CD14-positive monocyte (primary cell): ENCODE data around the gene SLC25A23. TPM values are rescaled to one million over a fixed set of nuclear protein-coding genes. Genes with fewer than 3 reads are reported as not detected.

Experiments used
- DNase-seq, 3 donors: peaks; one replicate each; pipeline ENCODE4 v3.0.0-alpha.2; 2011 to 2022
- H2AFZ ChIP-seq: 2 replicates; pipeline ENCODE4 v1.6.0; 2012; ENCODE audit warnings: mild to moderate bottlenecking, low read depth, low read length, inconsistent platforms; ENCODE audit not compliant: insufficient read depth, poor library complexity, severe bottlenecking
- H3K27ac ChIP-seq, 2 donors: 1 replicate in 1 of 2; 2 replicates in 1 of 2; pipeline ENCODE4 v1.5.1; 2012 to 2013; ENCODE audit warnings: low read length in 2 of 2, control low read depth in 1 of 2, inconsistent platforms in 1 of 2, low read depth in 1 of 2, mild to moderate bottlenecking in 1 of 2
- H3K27me3 ChIP-seq, 2 donors: one replicate each; pipeline versions ENCODE4 v1.6.0 to v1.6.1; 2011 to 2013; ENCODE audit warnings: low read length in 2 of 2; ENCODE audit not compliant: control insufficient read depth in 2 of 2, insufficient read depth in 2 of 2
- H3K36me3 ChIP-seq, 2 donors: replicated peaks in 1 of 2; 1 replicate in 1 of 2; 2 replicates in 1 of 2; pipeline versions ENCODE4 v1.5.1 to v1.6.1; 2012 to 2013; ENCODE audit warnings: low read length in 2 of 2, control low read depth in 1 of 2, inconsistent platforms in 1 of 2, mild to moderate bottlenecking in 1 of 2; ENCODE audit not compliant: insufficient read depth in 2 of 2, control insufficient read depth in 1 of 2
- H3K4me1 ChIP-seq, 2 donors: 1 replicate in 1 of 2; 2 replicates in 1 of 2; pipeline versions ENCODE4 v1.5.1 to v1.6.1; 2012 to 2013; ENCODE audit warnings: low read length in 2 of 2, control low read depth in 1 of 2, inconsistent platforms in 1 of 2, mild to moderate bottlenecking in 1 of 2, moderate library complexity in 1 of 2; ENCODE audit not compliant: insufficient read depth in 2 of 2, control insufficient read depth in 1 of 2
- H3K4me2 ChIP-seq: replicated peaks from 2 replicates; pipeline ENCODE3; 2012; ENCODE audit warnings: low read length, moderate library complexity, mild to moderate bottlenecking; ENCODE audit not compliant: poor library complexity, severe bottlenecking; ENCODE audit errors: extremely low read depth
- H3K4me3 ChIP-seq, 3 experiments: fragments of 200-600 bp in 1 of 3; sonication (generic) in 1 of 3; replicated peaks in 1 of 3; 1 replicate in 2 of 3; 2 replicates in 1 of 3; pipeline ENCODE4 v1.5.1; 2011 to 2013; ENCODE audit warnings: low read length in 3 of 3, mild to moderate bottlenecking in 3 of 3, control low read depth in 2 of 3, low read depth in 2 of 3, inconsistent platforms in 1 of 3, moderate library complexity in 1 of 3
- H3K79me2 ChIP-seq: 2 replicates; pipeline ENCODE4 v1.6.0; 2012; ENCODE audit warnings: mild to moderate bottlenecking, control low read depth, inconsistent platforms, low read length, moderate library complexity; ENCODE audit not compliant: insufficient read depth
- H3K9ac ChIP-seq: 2 replicates; pipeline ENCODE4 v1.6.0; 2017; ENCODE audit warnings: low read length, mild to moderate bottlenecking; ENCODE audit not compliant: insufficient read depth, poor library complexity, severe bottlenecking
- H3K9me3 ChIP-seq, 2 donors: replicated peaks in 1 of 2; 1 replicate in 1 of 2; 2 replicates in 1 of 2; pipeline versions ENCODE4 v1.5.1 to v1.6.1; 2012 to 2013; ENCODE audit warnings: low read length in 2 of 2, control low read depth in 1 of 2; ENCODE audit not compliant: control insufficient read depth in 1 of 2, insufficient read depth in 1 of 2
- H4K20me1 ChIP-seq: 2 replicates; pipeline ENCODE4 v1.6.0; 2012; ENCODE audit warnings: mild to moderate bottlenecking, low read length, control low read depth, moderate library complexity; ENCODE audit not compliant: insufficient read depth
- H3K27ac Mint-ChIP-seq, 7 donors: one replicate each; pipeline ENCODE4 v1.8.0; 2020; ENCODE audit warnings: mild to moderate bottlenecking in 7 of 7, mixed read lengths in 7 of 7, moderate library complexity in 6 of 7, inconsistent platforms in 2 of 7
- H3K27me3 Mint-ChIP-seq, 3 donors: one replicate each; pipeline ENCODE4 v1.8.0; 2021 to 2022; ENCODE audit warnings: low read depth in 3 of 3, mild to moderate bottlenecking in 3 of 3, mixed read lengths in 3 of 3, moderate library complexity in 3 of 3, inconsistent platforms in 1 of 3
- H3K36me3 Mint-ChIP-seq, 2 donors: one replicate each; pipeline ENCODE4 v1.8.0; 2020; ENCODE audit warnings: mixed read lengths in 2 of 2, inconsistent platforms in 1 of 2, mild to moderate bottlenecking in 1 of 2
- H3K4me1 Mint-ChIP-seq: one replicate; pipeline ENCODE4 v1.8.0; 2020; ENCODE audit warnings: mild to moderate bottlenecking, mixed read lengths
- H3K4me3 Mint-ChIP-seq, 2 donors: one replicate each; pipeline ENCODE4 v1.8.0; 2020; ENCODE audit warnings: mild to moderate bottlenecking in 2 of 2, mixed read lengths in 2 of 2, moderate library complexity in 1 of 2
- H3K9me3 Mint-ChIP-seq, 7 donors: one replicate each; pipeline ENCODE4 v1.8.0; 2020 to 2022; ENCODE audit warnings: mixed read lengths in 7 of 7, mild to moderate bottlenecking in 6 of 7, moderate library complexity in 6 of 7, inconsistent platforms in 2 of 7
- WGBS: methylation state at CpG from one replicate; pipeline ENCODE4 v1.1.5; 2013; ENCODE audit warnings: missing lambda C conversion rate; ENCODE audit not compliant: insufficient coverage; 5-methylcytosine and 5-hydroxymethylcytosine counted together
- intact Hi-C, 2 donors: fragments of 100-400 bp; cut with micrococcal nuclease; formaldehyde crosslinking; loops; one replicate each; pipeline versions ENCODE4 v1.15.0 to v1.15.1; 2023
- polyA plus RNA-seq, 3 donors: library from polyadenylated mRNA; depleted of rRNA in 1 of 3; unstranded in 2 of 3; stranded (reverse) in 1 of 3; fragments of 300-500 nt in 2 of 3; fragments of >200 nt in 1 of 3; fragmentation: Illumina TruSeq in 2 of 3; gene quantifications; 1 replicate in 2 of 3; 2 replicates in 1 of 3; pipeline ENCODE4 v1.2.3, GENCODE V29; 2012 to 2021
- TF ChIP-seq, protein P1 (sequence below): fragments of 200-600 bp; IDR thresholded peaks from one replicate; pipeline ENCODE4 v1.8.0; 2022; ENCODE audit warnings: antibody characterized with exemption, mild to moderate bottlenecking

SLC25A23 gene
- polyA plus RNA-seq, 3 donors = 0.11 to 0.15 TPM; not detected in 1

DNA sequence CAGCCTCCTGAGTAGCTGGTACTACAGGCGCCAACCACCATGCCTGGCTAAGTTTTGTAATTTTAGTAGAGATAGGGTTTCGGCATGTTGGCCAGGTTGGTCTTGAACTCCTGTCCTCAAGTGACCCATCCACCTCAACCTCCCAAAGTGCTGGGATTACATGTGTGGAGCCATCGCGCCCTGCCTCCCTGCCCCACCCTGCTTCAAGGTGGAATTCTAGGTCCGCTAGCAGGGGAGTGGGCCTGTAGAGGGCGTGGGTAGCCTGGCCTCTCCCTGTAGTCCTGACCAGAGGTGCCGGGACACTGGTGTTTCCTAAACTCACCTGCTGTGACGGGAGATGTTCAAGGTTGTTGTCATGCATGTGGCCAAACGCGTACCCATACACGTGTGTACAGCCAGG is 26.4 kb downstream of the SLC25A23 start:
- no peak overlapping the region for H2AFZ ChIP-seq
- 91% methylated on average over 8 of the region's 11 CpGs for WGBS
- intact Hi-C loops = no loop called here
- H3K79me2 ChIP-seq = no peaks in the 10 kb centered on the region
- no peaks in the 10 kb centered on the region for H3K9me3 ChIP-seq
- Mint-ChIP-seq H3K27me3 (peaks cover 4 to 14% (median 14%) of the 10 kb centered on the region in 3 donors), H3K36me3 (no peaks in the 10 kb centered on the region), H3K4me1 (peaks cover 5% of the 10 kb centered on the region), H3K27ac (no peak overlapping the region), H3K9me3 (peaks cover 0 to 3% (median 0%) of the 10 kb centered on the region in 7 donors), H3K4me3 (no peak overlapping the region)
- TF ChIP-seq, protein P1, sequence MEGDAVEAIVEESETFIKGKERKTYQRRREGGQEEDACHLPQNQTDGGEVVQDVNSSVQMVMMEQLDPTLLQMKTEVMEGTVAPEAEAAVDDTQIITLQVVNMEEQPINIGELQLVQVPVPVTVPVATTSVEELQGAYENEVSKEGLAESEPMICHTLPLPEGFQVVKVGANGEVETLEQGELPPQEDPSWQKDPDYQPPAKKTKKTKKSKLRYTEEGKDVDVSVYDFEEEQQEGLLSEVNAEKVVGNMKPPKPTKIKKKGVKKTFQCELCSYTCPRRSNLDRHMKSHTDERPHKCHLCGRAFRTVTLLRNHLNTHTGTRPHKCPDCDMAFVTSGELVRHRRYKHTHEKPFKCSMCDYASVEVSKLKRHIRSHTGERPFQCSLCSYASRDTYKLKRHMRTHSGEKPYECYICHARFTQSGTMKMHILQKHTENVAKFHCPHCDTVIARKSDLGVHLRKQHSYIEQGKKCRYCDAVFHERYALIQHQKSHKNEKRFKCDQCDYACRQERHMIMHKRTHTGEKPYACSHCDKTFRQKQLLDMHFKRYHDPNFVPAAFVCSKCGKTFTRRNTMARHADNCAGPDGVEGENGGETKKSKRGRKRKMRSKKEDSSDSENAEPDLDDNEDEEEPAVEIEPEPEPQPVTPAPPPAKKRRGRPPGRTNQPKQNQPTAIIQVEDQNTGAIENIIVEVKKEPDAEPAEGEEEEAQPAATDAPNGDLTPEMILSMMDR = no peak
- H3K27ac ChIP-seq = no peak overlapping the region
- no peak overlapping the region for H3K9ac ChIP-seq
- peaks cover 0 to 5% of the 10 kb centered on the region in 2 donors for H3K4me1 ChIP-seq
- H3K4me2 ChIP-seq = no peak overlapping the region
- H3K36me3 ChIP-seq = no peaks in the 10 kb centered on the region
- H3K4me3 ChIP-seq = no peak overlapping the region
- H4K20me1 ChIP-seq = no peaks in the 10 kb centered on the region
- DNase-seq = no peak
- H3K27me3 ChIP-seq = no peaks in the 10 kb centered on the region

DNA sequence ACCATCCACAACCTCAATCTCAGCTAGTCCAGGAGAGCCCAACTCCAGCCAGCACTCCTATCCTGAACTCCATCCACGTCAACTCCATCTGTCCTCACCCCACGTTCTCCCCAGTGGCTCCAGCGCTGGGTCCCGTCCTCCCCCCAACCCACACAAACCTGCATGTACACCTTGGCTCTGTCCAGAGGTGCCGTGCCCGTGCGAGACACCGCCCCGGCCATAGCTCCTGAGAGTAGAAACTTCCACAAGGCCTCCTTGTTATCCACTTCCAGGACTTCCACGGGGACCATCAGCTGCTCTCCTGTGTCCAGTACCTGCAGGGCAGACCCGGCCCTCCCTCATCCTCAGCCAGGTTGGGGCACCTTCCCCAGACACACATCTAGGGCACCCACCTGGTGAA is 27.7 kb downstream of the SLC25A23 start:
- Mint-ChIP-seq H3K36me3 (no peaks in the 10 kb centered on the region), H3K27ac (no peak overlapping the region), H3K27me3 (peaks cover 4 to 18% (median 14%) of the 10 kb centered on the region in 3 donors), H3K4me1 (peaks cover 5% of the 10 kb centered on the region), H3K4me3 (no peak overlapping the region), H3K9me3 (peaks cover 0 to 3% (median 0%) of the 10 kb centered on the region in 7 donors)
- Histone ChIP-seq H3K27ac (no peak overlapping the region), H3K4me3 (no peak overlapping the region), H3K9me3 (no peaks in the 10 kb centered on the region), H4K20me1 (no peaks in the 10 kb centered on the region), H3K36me3 (no peaks in the 10 kb centered on the region), H3K4me1 (peaks cover 0 to 5% of the 10 kb centered on the region in 2 donors), H3K4me2 (no peak overlapping the region), H3K9ac (no peak overlapping the region), H3K27me3 (no peaks in the 10 kb centered on the region), H2AFZ (no peak overlapping the region), H3K79me2 (no peaks in the 10 kb centered on the region)
- no peak for DNase-seq
- 95% methylated on average over 11 of the region's 11 CpGs for WGBS
- TF ChIP-seq, protein P1 = no peak
- intact Hi-C loops = no loop called here
